GM23338 (cell line): ENCODE data around the gene ASB2. TPM values are rescaled to one million over a fixed set of nuclear protein-coding genes. Genes with fewer than 3 reads are reported as not detected.

ENCODE experiments used
- ATAC-seq: fragments of 200-7000 bp; cut with Tn5 transposase; 3 replicates; pipeline ENCODE4 v1.9.1; 2020
- DNase-seq: peaks from one replicate; pipeline ENCODE4 v3.0.0-alpha.2; 2015; ENCODE audit warnings: low spot score
- H2AFZ ChIP-seq: fragments of 200-600 bp; sonication (generic); 2 replicates; pipeline ENCODE4 v1.8.0; 2016; ENCODE audit warnings: antibody characterized with exemption, mild to moderate bottlenecking, moderate library complexity
- H3F3A ChIP-seq: fragments of 200-600 bp; sonication (generic); replicated peaks from 2 replicates; pipeline ENCODE4 v1.8.0; 2017; ENCODE audit warnings: antibody characterized with exemption, mixed run types, low read depth
- H3K27ac ChIP-seq: fragments of 200-600 bp; sonication (generic); 2 replicates; pipeline ENCODE4 v1.6.1; 2016; ENCODE audit warnings: low read depth
- H3K27me3 ChIP-seq: fragments of 200-600 bp; sonication (generic); 2 replicates; pipeline ENCODE4 v1.8.0; 2016; ENCODE audit warnings: mild to moderate bottlenecking, mixed run types, moderate library complexity; ENCODE audit not compliant: insufficient read depth
- H3K36me3 ChIP-seq: fragments of 200-600 bp; sonication (generic); 2 replicates; pipeline ENCODE4 v1.8.0; 2016; ENCODE audit warnings: mild to moderate bottlenecking; ENCODE audit not compliant: insufficient read depth
- H3K4me1 ChIP-seq: fragments of 200-600 bp; sonication (generic); 2 replicates; pipeline ENCODE4 v1.8.0; 2016; ENCODE audit warnings: mild to moderate bottlenecking, moderate library complexity; ENCODE audit not compliant: insufficient read depth
- H3K4me2 ChIP-seq: fragments of 200-600 bp; sonication (generic); 2 replicates; pipeline ENCODE4 v1.7.1; 2017; ENCODE audit warnings: mixed run types
- H3K4me3 ChIP-seq: fragments of 200-600 bp; sonication (generic); 2 replicates; pipeline ENCODE4 v1.6.1; 2016; ENCODE audit warnings: mixed run types
- H3K79me2 ChIP-seq: fragments of 200-600 bp; sonication (generic); replicated peaks from 2 replicates; pipeline ENCODE4 v1.8.0; 2017; ENCODE audit warnings: mild to moderate bottlenecking; ENCODE audit not compliant: insufficient read depth
- H3K9me2 ChIP-seq: fragments of 200-600 bp; sonication (generic); 2 replicates; pipeline ENCODE4 v1.8.0; 2017; ENCODE audit not compliant: insufficient read depth
- H4K20me1 ChIP-seq: fragments of 200-600 bp; sonication (generic); replicated peaks from 2 replicates; pipeline ENCODE4 v1.8.0; 2017; ENCODE audit warnings: mild to moderate bottlenecking; ENCODE audit not compliant: insufficient read depth
- H3K27ac Mint-ChIP-seq: 2 replicates; pipeline ENCODE4 v1.8.0; 2020; ENCODE audit warnings: inconsistent platforms, mild to moderate bottlenecking, moderate library complexity, mixed read lengths
- H3K27me3 Mint-ChIP-seq: 3 replicates; pipeline ENCODE4 v1.8.0; 2022; ENCODE audit warnings: low read depth, mild to moderate bottlenecking, moderate library complexity, mixed read lengths, inconsistent platforms; ENCODE audit not compliant: insufficient read depth, poor library complexity
- H3K36me3 Mint-ChIP-seq: 3 replicates; pipeline ENCODE4 v1.8.0; 2021; ENCODE audit warnings: low read depth, mild to moderate bottlenecking, inconsistent platforms, moderate library complexity, mixed read lengths
- H3K4me1 Mint-ChIP-seq: 3 replicates; pipeline ENCODE4 v1.8.0; 2020; ENCODE audit warnings: mild to moderate bottlenecking, inconsistent platforms, mixed read lengths
- H3K4me3 Mint-ChIP-seq: 3 replicates; pipeline ENCODE4 v1.8.0; 2021; ENCODE audit warnings: moderate library complexity, mild to moderate bottlenecking, inconsistent platforms, mixed read lengths
- H3K9me3 Mint-ChIP-seq: 3 replicates; pipeline ENCODE4 v1.8.0; 2020; ENCODE audit warnings: moderate library complexity, mild to moderate bottlenecking, inconsistent platforms, mixed read lengths
- CREB1 ChIP-seq: fragments of 250-450 bp; sonication (Bioruptor Pico); IDR thresholded peaks from 2 replicates; pipeline ENCODE4 v1.5.0; 2020; ENCODE audit warnings: low read depth, mild to moderate bottlenecking, moderate library complexity
- CTCF ChIP-seq, 2 experiments: fragments of 200-600 bp in 1 of 2; sonication (generic) in 1 of 2; conservative IDR thresholded peaks; 2 replicates each; pipeline versions ENCODE4 v1.5.1 to v1.6.1; 2016 to 2017; ENCODE audit warnings: antibody characterized with exemption in 2 of 2, low read depth in 2 of 2, mild to moderate bottlenecking in 2 of 2, moderate library complexity in 1 of 2
- ETS1 ChIP-seq: IDR thresholded peaks from 2 replicates; pipeline ENCODE4 v1.6.1; 2016; ENCODE audit warnings: antibody characterized with exemption
- EZH2 ChIP-seq: fragments of 200-600 bp; sonication (generic); IDR thresholded peaks from one replicate; pipeline ENCODE4 v1.8.0; 2017; ENCODE audit warnings: antibody characterized with exemption, mild to moderate bottlenecking, low read depth; ENCODE audit not compliant: unreplicated experiment
- EZH2phosphoT487 ChIP-seq: fragments of 200-600 bp; sonication (generic); IDR thresholded peaks from one replicate; pipeline ENCODE4 v1.8.1; 2018; ENCODE audit warnings: antibody characterized with exemption; ENCODE audit not compliant: unreplicated experiment
- REST ChIP-seq: IDR thresholded peaks from one replicate; pipeline ENCODE4 v1.6.1; 2018; ENCODE audit warnings: antibody characterized with exemption; ENCODE audit not compliant: unreplicated experiment
- STAT1 ChIP-seq: IDR thresholded peaks from one replicate; pipeline ENCODE4 v1.6.1; 2016; ENCODE audit warnings: antibody characterized with exemption; ENCODE audit not compliant: unreplicated experiment
- polyA plus RNA-seq: library from polyadenylated mRNA; unstranded; fragments of >200 nt; fragmentation: Nextera tagmentation; extraction: Ambion mirVana; gene quantifications from 2 replicates; pipeline ENCODE4 v1.2.1, GENCODE V29; 2016
- total RNA-seq: library from RNA; depleted of rRNA; stranded (reverse); fragments of >200 nt; shearing (Covaris generic); gene quantifications from 2 replicates; pipeline ENCODE4 v1.2.3, GENCODE V29; 2014

The ASB2 gene
- total and polyA plus RNA-seq, 2 experiments from 2014 or later = 1.2 to 1.7 TPM

DNA sequence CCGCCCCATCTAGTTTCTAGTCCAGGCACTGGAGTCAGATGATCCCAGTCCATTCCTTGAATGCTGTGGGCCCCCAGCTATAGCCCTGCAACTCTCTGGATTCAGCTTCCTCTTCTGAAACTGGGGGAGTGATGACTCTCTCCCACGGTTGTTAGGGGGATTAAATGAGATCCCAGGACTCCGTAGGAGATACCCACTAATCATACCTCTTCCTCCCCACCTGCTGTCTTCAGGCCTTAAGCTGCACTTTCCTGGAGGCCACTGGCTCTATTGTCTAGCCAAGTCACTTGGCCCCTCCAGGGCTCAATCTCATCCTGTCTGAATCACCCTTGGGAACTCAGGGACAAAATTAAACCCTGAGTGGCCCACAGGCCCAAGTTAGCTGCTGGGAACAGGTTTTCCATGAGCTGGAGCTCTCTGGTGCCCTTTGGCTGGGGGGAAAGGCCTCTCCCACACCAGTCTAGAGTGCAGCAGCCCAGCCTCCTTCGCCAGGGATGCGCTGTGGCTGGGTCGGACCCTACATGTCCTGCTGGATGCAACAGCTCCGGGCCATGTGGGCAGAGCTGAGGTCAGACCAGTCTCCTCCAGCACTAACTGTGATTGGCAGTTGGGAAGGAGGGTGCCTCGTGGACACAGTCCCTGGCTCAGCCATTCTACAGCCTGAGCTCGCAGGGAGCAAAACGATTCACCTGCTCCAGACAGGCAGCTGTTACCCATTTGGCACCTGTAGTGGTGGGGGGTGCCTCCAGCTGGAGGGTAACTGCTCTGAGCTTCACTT lies 6.0 kb upstream of the ASB2 start (continued):
- TF ChIP-seq CREB1 (no peak), ETS1 (no peak)

DNA sequence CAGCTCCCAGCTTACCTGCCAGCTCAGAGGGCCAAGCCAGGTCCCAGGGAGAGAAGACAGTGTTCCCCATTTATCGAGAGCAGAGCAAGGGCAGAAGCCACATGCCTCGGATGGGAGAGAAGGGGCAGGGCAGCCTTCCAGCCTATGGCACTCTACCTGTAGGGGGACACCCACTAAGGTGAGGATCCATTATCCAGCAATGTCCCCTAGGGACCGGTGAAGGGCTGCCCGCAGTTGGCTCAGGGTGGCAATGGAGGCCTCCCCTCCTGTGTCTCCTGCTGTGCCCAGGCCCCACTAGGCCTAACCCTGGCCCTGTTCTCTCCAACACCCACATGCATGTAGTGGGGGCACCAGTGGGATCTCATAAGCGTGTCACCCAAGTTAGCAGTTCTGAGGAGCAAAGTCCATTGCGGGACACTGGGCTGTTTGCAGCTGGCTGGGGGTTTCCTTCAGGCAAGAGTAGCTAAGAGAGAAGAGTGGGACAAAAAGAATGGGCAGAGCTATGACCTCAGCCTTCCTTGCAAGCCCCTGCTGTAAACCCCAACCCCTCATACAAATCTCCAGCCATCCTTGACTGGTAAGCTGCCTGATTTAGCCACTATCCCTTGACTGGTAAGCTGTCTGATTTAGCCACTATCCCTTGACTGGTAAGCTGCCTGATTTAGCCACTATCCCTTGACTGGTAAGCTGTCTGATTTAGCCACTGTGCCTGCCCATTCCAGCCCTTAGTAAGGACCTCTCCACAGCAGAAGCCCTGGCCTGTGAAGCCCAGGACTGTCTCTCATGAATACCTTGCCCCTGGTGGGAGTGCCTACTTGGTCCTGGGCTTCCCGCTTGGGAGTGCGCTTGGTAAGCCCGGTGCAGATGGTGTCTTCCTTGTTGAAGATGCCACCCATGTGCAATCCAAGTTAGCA lies 5.2 kb upstream of the ASB2 start:
- no peaks in the 10 kb centered on the region for H4K20me1 ChIP-seq
- H3K27ac Mint-ChIP-seq = no peak overlapping the region
- H3K27ac ChIP-seq = no peak overlapping the region
- H3K4me3 Mint-ChIP-seq = no peak overlapping the region
- no peaks in the 10 kb centered on the region for H3K79me2 ChIP-seq
- peak; percentile 11 for DNase-seq
- H3K4me1 Mint-ChIP-seq = peaks cover 13% of the 10 kb centered on the region
- no peaks in the 10 kb centered on the region for H3K36me3 ChIP-seq
- H2AFZ ChIP-seq = no peak overlapping the region
- H3K4me1 ChIP-seq = no peaks in the 10 kb centered on the region
- peak; percentile 50 for ATAC-seq
- H3K4me2 ChIP-seq = no peak overlapping the region
- H3K9me2 ChIP-seq = no peaks in the 10 kb centered on the region
- no peaks in the 10 kb centered on the region for H3K36me3 Mint-ChIP-seq
- H3K9me3 Mint-ChIP-seq = no peaks in the 10 kb centered on the region
- TF ChIP-seq REST = no peak
- TF ChIP-seq EZH2phosphoT487 = no peak
- TF ChIP-seq STAT1 = no peak
- no peak; a peak in 1 of 4 replicates for TF ChIP-seq CTCF (conservative IDR thresholded peaks at IDR 0.05; ENCODE audit: low read depth in 2 of 2)
- no peak for TF ChIP-seq EZH2
- H3K4me3 ChIP-seq = no peak overlapping the region
- H3F3A ChIP-seq = no peaks in the 10 kb centered on the region
- H3K27me3 ChIP-seq = no peaks in the 10 kb centered on the region
- peaks cover 5% of the 10 kb centered on the region for H3K27me3 Mint-ChIP-seq
